HG03066 (cell line): ENCODE results near the gene HSBP1.

Experiments used
- ATAC-seq: cut with Tn5 transposase; IDR thresholded peaks from one replicate; pipeline ENCODE4 v1.9.1; 2021; ENCODE audit warnings: low read depth; ENCODE audit not compliant: unreplicated experiment

Gene HSBP1

GRCh38 chr16:83835586-83836566, 28.1 kb downstream of the HSBP1 start:
- ATAC-seq = no peak

GRCh38 chr16:83837566-83837965, 29.8 kb downstream of the HSBP1 start:
- ATAC-seq = no peak

- no peak for ATAC-seq
Measured at GRCh38 chr16:83838151-83838550, 30.4 kb downstream of the HSBP1 start.

- ATAC-seq = no peak
Measured at GRCh38 chr16:83839561-83839960, 31.8 kb downstream of the HSBP1 start.

- ATAC-seq = no peak
Measured at GRCh38 chr16:83840060-83840617, 32.4 kb downstream of the HSBP1 start.

- no peak for ATAC-seq
Measured at GRCh38 chr16:83842291-83842690, 34.5 kb downstream of the HSBP1 start.

GRCh38 chr16:83842756-83843507, 35.2 kb downstream of the HSBP1 start:
- ATAC-seq = no peak

- ATAC-seq = no peak
Measured at GRCh38 chr16:83843657-83844056, 35.9 kb downstream of the HSBP1 start.

GRCh38 chr16:83845263-83845662, 37.5 kb downstream of the HSBP1 start:
- ATAC-seq = no peak

- ATAC-seq = no peak
Measured at GRCh38 chr16:83847371-83848225, 39.8 kb downstream of the HSBP1 start.

- no peak for ATAC-seq
Measured at GRCh38 chr16:83849421-83849820, 41.6 kb downstream of the HSBP1 start.

- ATAC-seq = no peak
Measured at GRCh38 chr16:83850947-83851346, 43.2 kb downstream of the HSBP1 start.

- ATAC-seq = no peak
Measured at GRCh38 chr16:83851473-83851872, 43.7 kb downstream of the HSBP1 start.

- no peak for ATAC-seq
Measured at GRCh38 chr16:83852774-83853173, 45.0 kb downstream of the HSBP1 start.

- ATAC-seq = no peak
Measured at GRCh38 chr16:83853834-83854233, 46.1 kb downstream of the HSBP1 start.

GRCh38 chr16:83854420-83854819, 46.6 kb downstream of the HSBP1 start:
- no peak for ATAC-seq

- no peak for ATAC-seq
Measured at GRCh38 chr16:83856792-83857191, 49.0 kb downstream of the HSBP1 start.

- ATAC-seq = no peak
Measured at GRCh38 chr16:83859265-83859664, 51.5 kb downstream of the HSBP1 start.

GRCh38 chr16:83862661-83863060, 54.9 kb downstream of the HSBP1 start:
- no peak for ATAC-seq

GRCh38 chr16:83863682-83864081, 55.9 kb downstream of the HSBP1 start:
- no peak for ATAC-seq
